ENCODE data around the gene GLCE.

Gene GLCE

DNA sequence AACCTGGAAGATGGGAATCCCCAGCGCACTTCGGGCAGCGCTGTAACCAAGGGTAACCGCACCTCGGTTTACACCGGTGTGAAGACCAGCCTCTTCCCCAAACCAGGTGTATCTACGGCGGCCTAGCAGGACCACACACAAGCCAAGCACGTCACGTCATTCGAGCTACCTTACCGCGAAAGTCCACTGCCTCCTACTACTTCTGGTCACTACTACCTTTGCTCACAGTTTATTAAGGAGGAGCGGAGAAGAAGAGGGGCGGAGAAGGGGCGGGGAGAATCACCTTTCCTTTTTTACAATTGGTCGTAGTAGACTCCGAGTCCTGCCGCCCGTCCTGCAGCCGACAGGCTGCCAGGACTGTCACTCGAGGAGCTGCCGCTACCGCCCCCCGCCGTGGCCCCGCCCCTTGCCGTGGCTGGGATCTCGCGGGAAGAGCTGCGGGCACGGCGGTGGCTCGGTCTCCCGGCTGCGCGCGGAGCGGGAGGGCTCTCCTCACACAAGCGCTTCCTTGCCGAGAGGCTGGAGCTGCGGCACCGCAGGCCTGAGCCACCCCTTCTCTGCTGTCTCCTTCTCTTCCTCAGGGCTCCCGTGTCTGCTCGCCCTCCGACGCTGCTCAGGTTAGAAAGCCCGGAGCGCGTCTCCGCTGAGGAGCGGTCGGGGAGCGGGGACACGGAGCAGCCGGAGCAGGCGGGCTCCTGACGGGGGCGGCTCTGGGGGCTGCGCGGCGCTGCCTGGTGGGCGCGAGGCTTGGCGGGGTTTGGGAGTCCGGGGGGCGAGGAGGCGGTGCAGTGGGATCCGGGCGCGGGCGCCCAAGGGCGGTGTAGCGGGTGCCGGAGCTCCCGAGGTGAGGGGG lies at the start of gene GLCE:
GLCE (plus strand) TSS at position 495 of the 853 bp plus-strand sequence. CDS start 95,172 bp downstream, outside the sequence.
- DNase-seq (ENCODE audit: low spot score): peak; percentile 99

DNA sequence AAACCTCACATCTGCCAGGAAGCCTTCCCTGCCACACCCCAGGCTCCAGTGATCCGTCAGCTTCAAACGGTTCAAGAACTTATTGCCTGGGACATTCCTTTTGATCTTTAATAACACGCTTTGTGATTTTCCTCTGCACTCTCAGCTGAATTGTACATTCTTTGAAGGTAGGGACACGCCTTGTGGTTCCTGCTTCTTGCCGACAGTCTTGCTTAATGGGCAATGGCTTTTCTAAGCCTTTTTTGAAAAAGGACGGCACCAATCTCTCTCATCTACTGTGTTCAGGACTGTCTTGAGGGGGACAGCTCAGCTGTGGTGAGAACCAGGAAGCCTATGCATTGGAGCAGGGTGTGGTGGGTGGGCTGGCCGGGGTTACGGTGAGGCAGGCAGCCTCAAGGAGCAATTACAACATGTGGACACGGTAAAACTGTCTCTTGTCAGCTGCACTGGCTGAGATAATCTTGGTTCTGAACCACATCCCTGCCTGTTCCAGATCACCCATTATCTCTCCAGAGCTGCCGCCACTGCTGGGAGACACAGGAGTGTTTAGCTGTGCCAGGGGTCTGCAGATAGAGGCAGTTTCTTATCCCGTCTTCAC lies 46.0 kb upstream of the GLCE start:
- DNase-seq (ENCODE audit: low spot score): no peak

DNA sequence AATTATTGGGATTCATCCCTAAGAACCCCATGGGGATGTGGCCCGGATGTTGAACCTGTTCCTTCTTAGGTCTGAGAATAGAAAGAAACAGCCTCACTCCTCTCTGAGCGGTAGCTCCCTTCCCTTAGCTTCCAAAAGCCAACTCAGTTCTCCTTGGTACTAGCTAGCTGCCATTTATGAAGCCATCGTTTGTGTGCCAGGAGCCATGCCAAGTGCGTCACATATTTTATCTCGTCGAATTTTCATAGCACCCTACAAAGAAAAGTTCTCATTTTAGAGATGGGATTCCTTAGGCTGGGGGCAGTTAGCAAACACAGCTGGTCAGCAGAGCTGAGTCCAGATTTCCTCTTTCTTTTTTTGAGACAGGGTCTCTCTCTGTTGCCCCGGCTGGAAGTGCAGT lies 45.4 kb upstream of the GLCE start:
- DNase-seq (ENCODE audit: low spot score): no peak

DNA sequence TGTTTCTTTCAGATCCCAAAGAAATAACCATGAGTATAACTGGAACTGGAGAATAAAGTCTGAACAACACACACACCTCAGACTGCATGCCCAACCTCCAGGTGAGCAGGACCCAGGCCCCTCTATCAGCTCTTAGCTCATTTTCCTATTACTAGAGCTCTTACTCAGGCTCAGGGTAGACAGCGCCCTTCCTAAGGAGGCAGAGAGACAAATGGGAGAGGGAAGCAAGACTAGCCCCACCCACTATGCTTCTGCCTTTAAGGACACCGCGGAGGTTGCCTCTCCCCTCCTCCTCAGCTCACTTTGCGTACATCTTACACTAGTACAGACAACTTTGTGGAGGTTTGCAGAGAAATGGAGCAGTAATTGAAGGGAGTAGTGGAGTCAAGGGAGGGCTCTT lies 44.0 kb upstream of the GLCE start:
- no peak for DNase-seq (ENCODE audit: low spot score)

DNA sequence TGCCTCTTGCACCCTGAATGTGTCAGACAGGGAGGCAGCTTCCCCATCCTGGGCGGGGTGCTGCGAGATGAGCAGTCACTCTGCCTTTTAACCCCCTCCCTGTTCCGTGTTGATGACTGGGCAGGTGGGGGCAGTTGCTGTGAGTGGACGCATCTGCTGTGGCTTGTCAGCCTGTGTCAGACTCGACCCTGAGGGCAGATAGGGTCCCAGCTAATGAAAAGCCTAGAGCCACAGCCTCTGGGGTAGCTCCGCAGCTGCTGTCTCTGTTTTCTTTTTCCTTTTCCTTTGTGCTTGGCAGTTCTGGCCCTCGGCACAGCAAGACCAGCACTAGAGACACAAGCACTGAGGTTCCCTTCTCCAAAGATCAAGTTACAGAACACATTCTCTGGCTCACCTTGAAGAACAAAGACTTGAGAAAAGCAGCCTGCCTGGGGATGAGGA lies 43.0 kb upstream of the GLCE start:
- DNase-seq (ENCODE audit: low spot score): no peak

DNA sequence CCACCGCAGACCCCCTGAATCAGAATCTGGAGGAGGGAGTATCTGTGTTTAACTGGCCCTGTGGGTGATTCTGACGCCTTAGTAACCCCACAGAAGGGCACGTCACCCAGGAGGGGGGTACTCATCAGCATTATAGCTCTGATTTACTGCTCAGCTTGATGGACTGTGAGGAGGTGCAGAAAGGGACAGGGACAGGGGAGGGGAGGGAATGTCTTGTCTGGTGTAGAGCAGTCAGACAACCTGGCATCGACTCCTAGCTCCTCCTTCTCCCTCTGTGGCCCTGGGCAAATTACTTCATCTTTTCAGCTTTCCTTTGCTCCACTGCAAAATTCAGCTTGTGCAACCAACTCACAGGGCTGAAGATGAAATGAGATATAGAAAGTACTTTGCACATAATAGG lies 42.3 kb upstream of the GLCE start:
- DNase-seq (ENCODE audit: low spot score): no peak

DNA sequence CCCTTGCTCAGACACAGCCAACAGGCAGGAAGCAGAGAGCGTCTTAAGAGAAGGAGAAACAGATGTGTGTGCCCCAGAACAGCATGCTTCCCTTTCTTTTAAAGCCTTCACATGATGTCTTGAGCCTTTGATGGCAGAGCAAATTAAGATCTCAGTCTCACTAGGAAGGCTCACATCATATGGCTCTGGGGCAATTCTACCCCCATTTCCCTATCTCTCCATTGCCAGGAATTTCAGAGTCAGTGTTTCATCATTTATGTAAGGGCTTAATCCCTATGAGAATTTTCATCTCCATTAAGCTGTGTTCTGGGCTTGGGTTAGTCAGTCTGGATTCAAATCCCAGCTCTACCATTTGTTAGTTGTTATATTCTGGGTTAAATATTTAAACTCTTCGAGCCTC lies 41.4 kb upstream of the GLCE start:
- no peak for DNase-seq (ENCODE audit: low spot score)

DNA sequence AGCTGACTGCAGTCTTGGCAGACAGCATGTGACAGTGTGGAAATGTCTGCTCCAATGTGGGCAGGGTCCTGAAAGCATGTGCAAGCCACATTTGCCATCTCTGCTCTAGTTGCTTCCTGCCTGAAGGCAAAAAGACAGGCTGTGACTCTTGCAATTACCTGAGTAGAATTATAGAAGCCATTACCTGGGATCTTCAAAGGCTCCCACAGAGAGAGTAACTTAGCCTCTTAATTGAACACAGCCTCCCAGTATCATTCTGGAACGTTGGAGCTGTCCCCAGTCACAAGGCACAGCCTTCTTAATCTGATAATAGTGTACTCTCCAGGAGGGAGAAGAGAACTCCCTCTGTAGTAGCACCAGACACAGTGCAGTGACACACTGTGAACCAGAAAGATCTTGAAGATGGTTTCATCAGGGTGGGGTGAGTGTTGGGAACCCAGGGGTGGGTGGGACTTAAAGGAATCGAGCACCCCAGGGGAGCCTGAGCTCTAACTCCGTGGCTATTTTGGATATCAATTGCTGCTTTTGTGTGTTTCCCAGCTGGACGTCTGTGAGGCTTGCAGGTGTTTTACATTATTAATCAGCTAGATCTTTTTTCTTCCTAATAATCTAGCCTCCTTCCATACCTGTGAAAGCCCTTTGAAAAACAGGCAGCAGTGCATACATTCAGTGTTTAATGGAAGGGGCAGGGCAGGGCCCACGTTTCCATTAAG lies 40.6 kb upstream of the GLCE start:
- DNase-seq (ENCODE audit: low spot score): no peak

DNA sequence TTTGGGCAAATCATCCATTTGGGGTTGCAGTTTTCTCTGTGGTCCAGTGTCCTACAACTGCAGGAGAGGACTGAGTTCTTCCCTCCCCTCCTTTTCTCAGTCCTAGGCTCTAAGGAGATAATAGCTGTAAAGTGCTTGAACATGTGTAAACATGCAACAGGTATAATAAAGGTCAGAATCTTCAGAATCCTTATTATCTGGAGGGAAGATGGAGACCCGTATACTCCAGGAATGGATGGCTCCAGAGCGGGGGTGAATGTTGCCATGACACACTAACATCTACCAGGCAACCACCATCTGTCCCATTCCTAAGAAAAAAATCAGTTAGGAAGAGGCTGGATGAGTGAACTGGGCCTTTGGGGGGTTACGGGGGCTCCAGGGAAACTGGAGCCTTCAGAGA lies 39.7 kb upstream of the GLCE start:
- DNase-seq (ENCODE audit: low spot score): no peak

DNA sequence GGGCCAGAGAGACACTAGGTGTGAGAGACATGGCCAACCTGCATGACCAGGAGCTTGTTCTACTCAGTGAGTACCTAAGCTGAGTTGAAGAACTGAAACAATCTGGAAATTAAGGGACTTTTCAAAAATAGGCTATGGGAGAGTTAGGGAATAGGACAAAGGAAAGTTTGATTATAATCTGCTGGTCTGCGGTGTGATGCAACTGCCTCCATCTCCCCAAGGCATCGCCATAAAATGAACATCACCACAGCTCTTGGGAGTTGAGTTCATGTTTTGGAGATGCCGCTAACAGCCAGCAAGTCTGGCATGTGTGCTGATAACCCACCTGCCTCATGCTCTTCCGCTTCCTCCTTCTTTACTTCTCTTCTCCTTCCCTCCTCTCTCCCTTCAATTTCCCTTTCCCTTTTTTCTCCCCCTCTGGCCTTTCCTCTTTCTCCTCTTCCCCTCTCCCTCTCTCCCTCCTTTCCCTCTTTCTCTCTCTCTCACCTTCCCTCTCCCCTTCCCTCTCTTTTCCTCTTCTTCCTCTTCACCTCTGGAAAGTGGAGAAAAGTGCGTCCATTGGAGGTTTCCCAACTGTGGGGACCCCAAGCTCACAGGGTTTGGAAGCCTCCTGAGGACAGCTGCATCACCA lies 39.1 kb upstream of the GLCE start:
- no peak for DNase-seq (ENCODE audit: low spot score)

DNA sequence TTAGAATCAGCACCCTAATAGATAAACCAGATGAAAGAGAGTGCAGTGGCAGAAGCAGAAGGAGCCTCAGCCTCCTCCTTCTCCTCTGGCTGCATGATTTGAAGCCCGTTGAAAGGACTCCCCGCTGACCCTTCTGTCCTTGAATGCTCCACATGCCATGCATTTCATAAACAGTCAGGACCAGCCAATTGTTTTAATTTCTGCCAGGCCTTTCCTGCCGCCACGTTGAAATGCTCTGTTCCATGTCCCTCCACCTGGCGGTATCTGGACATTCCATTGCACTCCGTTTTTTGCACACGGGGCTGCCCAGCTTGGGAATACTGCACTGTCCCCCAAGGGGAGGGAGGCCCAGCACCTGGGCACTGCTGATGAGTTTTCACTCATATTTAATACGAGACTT lies 35.2 kb upstream of the GLCE start:
- no peak for DNase-seq (ENCODE audit: low spot score)

DNA sequence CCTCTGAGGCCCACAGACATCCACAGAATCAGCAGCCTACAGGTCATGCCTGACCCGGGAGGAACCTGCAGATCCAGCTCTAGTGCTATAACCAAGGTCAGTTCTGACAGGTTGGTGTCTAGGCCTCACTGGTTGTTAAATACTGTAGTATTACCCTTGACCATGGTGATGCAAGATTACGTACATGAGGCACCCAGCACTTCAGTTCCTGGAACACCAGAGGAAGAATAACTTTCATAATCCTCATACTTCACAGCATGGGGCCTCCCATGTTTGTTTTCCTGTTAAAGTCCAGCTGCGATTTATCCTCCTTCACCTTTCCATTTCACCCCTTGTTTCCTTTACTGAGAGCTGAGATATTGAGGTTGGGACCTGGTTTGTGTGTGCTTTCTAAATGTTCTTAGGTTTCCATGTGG lies 34.4 kb upstream of the GLCE start:
- no peak for DNase-seq (ENCODE audit: low spot score)

DNA sequence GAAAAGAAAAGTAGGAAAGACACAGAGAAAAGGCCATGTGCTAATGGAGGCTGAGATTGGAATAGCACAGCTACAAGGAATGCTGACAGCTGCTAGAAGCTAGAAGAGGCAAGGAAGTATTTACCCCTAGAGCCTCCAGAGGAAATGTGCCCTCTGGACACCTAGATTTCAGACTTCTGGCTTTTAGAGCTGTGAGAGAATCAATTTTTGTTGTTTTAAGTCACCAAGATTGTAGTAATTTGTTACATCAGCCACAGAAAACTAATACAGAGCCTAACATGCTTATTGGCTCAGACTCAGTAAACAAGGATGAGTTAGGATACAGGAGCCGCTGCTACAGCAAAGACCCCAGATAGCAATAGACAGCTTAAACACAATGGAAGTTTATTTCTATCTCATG lies 33.1 kb upstream of the GLCE start:
- no peak for DNase-seq (ENCODE audit: low spot score)

DNA sequence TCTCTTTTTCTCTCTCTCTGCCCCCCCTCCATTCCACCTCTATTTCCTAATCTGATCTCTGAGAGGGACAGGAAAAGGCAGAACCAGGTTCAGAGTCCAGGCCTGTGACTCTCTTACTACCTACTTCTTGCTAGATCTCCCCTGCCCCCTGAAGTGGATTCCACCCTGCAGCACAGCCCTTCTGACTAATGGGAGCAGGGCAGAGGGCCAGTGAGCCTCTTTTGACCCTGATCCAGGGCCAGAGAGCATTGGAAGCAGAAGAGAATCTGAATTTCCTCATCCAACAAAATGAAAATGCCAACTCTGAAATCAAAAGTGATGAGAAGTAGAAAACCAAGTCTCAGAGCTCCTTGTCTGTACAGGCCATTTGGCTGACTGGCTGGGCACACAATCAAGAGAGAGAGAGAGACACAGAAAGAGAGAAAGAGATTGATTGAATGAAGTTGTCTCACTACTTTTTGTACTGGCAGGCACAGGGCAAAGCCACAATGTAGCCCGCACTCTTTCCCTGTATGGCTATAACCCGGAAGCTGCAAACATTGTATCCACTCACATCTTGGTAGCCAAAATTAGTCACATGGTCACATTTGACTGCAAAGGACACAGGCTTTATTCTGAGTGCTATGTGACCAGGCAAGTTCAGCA lies 31.6 kb upstream of the GLCE start:
- peak; percentile 77 for DNase-seq (ENCODE audit: low spot score)

DNA sequence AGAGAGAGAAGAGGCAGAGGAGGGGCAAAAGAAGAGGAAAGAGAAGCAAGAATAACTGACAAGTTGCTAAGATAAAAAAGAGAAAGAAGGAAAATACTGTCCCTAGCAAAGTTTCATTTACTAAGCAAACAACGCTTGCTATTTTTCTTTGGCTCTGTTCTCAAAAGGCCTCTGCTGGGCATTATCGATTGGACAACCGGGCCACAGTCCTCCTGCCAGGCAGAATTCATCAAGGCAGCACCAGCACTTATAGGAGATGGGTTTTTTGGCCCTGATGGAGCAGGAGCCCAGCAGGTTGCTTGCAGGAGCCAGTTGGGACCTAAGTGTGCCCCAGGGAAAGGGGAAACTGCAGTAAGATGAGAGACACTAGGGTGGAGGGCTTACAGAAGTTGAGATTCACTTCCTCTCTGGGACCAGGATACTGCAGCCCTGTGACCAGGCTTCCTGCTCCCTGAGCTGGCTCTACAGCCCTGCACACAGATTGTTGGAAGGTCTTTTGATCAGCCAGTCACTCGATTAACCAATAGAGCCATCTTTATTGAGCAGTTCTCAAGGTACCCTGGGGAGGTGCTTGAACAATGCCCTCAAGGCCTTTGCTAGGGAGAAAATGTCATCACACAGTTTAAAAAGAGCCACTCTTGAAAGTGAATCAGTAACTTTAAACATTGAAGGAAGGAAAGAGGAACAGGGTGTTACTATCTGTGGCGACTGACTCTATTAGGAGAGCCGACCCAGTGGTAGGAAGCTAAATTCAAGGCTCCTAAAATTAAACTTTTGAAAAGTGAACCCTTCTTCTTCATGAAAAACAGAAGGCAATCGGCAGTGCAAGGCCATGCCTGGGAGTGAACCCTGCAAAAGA lies 28.8 kb upstream of the GLCE start:
- peak; percentile 65 for DNase-seq (ENCODE audit: low spot score)

DNA sequence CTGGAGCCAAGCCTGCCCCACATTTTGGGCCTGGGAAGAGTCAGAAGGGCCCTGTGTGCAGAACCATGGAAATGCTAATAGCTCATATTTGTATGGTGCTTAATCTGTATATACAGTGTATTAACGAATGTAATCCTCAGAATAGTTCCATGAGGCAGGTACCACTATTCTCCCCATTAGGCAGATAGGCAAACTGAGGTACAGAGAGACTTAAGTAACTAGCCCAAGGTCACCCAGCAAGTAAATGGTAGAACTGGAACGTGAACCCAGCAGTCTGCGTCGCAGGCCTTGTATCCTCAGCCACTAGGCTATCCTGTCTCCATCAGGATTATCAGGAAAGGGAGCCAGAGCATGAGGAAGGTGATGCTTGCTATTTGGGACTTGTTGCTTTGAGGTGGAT lies 28.0 kb upstream of the GLCE start:
- no peak for DNase-seq (ENCODE audit: low spot score)

DNA sequence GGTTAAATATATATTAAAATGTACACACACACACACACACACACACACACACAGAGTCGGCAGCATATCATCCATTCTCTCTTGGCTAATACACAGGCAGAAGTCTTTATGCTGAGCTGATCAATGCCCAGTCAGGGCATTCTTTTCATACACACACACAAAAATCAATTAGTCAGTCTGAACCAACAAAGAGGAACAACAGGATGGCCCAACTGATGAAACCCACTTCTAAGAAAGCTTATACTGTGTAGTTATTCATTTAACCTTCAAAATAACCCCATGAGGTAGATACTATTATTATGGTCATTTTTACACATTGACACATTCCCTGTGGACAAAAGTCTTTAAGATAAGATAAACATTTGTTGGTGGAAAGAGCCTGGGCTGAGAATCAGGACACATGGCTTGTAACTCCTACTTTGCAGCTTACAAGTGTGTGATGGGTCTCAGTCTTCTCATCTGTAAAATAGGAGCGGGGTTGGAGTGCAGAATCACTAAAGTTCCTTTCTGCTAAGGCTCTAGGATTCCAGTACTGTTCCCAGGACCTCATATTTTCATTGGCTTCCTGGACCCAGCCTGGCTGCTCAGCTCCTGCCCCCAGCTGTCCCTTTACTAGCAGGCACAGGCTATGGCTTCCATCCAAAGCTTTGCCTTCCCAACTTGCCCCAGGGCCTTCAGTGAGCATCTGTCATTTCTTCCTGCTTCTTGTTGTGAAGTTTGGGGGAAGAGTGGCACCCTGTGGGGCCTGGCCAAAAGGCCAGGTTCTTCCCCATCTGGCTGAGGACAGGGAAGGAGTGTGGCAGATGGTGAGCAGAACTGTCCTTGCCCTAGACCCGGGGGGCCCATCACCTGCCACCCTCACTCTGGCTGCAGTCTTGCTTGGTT lies 27.2 kb upstream of the GLCE start:
- DNase-seq (ENCODE audit: low spot score): peak; percentile 53

DNA sequence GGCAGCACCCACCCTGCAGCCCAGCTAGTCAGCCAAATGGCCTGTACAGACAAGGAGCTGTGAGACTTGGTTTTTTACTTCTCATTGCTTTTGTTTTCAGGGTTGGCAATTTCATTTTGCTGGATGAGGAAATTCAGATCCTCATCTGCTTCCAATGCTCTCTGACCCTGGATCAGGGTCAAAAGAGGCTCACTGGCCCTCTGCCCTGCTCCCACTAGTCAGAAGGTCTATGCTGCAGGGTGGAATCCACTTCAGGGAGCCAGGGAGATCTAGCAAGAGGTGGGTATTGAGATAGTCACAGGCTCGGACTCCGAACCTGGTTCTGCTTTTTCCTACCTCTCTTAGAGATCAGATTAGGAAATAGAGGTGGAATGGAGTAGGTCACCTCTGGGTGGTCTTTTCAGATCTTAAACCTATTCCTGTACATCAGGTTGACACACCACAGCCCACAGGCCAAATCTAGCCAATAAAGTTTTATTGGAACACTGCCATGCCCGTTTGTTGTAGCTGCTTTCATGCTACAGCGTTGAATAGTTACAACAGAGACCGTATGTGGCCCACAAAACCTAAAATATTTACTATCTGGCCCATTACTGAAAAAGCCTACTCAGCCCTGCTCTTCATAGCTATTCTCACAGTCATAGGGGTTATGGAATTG lies 26.4 kb upstream of the GLCE start:
- no peak for DNase-seq (ENCODE audit: low spot score)

DNA sequence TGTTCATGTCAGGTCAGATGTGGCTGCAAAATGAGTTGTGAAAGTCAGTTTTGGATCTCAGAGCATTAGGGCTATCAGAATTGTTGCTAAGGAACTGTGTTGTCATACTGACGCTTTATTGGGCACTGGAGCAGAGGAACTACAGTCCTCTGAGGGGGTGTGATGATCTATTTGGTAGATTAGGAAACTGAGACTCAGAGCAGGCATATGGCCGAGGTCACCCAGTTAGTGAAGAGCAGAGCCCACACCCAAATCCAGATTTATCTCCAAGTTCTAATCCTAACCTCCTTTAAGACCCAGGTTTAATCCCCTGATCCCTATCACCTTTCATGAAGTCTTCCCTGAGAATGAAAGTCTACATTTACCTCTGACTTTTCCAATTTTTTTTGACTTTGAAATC lies 25.6 kb upstream of the GLCE start:
- no peak for DNase-seq (ENCODE audit: low spot score)

DNA sequence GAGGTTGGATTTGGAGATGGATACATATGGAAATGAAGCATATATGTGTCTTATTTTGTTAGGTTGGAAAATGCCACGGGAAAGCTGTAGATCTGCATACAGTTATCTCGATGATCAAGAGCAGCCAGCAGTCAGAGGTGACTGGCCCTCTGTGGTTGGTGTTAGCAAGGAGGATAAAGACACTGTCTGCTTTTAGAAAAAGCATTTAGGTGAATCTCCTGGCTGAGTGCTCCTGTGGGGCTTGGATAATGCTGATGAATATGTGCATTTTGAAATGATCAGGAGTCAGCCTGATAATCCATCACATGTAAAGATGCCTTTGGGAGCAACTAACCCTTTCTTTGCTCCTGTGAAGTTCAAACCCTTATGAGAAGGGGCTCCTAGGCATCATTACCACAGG lies 24.9 kb upstream of the GLCE start:
- DNase-seq (ENCODE audit: low spot score): no peak

Data from pons (tissue), 1 donor.